PC-3 (cell line): ENCODE measurements around the gene GALNT11. TPM values are rescaled to one million over a fixed set of nuclear protein-coding genes. Genes with fewer than 3 reads are reported as not detected.

Experiments used
- ATAC-seq: fragments of 200-7000 bp; cut with Tn5 transposase; 2 replicates; pipeline ENCODE4 v1.9.1; 2020; ENCODE audit warnings: mild to moderate bottlenecking, moderate library complexity
- BruUV-seq: library from RNA; stranded (reverse); fragments of 400-500 nt; replicated peaks from 2 replicates; lab custom pipeline; 2021; lab: Mats Ljungman, UMichigan
- CTCF ChIA-PET: fragments of 300-600 bp; sonication (Branson Sonifier 250); formaldehyde crosslinking; loops from one replicate; lab custom pipeline; 2022; ENCODE audit warnings: antibody characterized with exemption; lab: Charles Lee
- POLR2A ChIA-PET: fragments of 300-600 bp; sonication (Branson Sonifier 250); formaldehyde crosslinking; loops from one replicate; lab custom pipeline; 2022; ENCODE audit warnings: antibody characterized with exemption; ENCODE audit not compliant: unreplicated experiment; lab: Charles Lee
- DNase-seq: peaks from one replicate; pipeline ENCODE4 v3.0.0-alpha.2; 2015
- H2AFZ ChIP-seq: fragments of 300-600 bp; sonication (generic); 2 replicates; pipeline ENCODE4 v1.6.0; 2016; ENCODE audit warnings: antibody characterized with exemption, low read length
- H3F3A ChIP-seq: fragments of 300-600 bp; sonication (generic); one replicate; pipeline ENCODE4 v1.6.0; 2017; ENCODE audit warnings: antibody characterized with exemption, low read length, control low read depth, mild to moderate bottlenecking; ENCODE audit not compliant: unreplicated experiment
- H3K27ac ChIP-seq: fragments of 300-600 bp; sonication (generic); 2 replicates; pipeline ENCODE4 v1.5.1; 2016; ENCODE audit warnings: mild to moderate bottlenecking, low read length
- H3K27me3 ChIP-seq: fragments of 300-600 bp; sonication (generic); 2 replicates; pipeline ENCODE4 v1.6.1; 2016; ENCODE audit warnings: low read length, mixed read lengths
- H3K36me3 ChIP-seq: fragments of 300-600 bp; sonication (generic); 2 replicates; pipeline ENCODE4 v1.6.1; 2016; ENCODE audit warnings: low read depth, mixed run types, low read length, mixed read lengths
- H3K4me1 ChIP-seq: fragments of 300-600 bp; sonication (generic); 2 replicates; pipeline ENCODE4 v1.5.1; 2016; ENCODE audit warnings: low read length; ENCODE audit not compliant: insufficient read depth
- H3K4me2 ChIP-seq: fragments of 300-600 bp; sonication (generic); 2 replicates; pipeline ENCODE4 v1.6.0; 2016; ENCODE audit warnings: low read length
- H3K4me3 ChIP-seq: fragments of 300-600 bp; sonication (generic); 2 replicates; pipeline ENCODE4 v1.5.1; 2016; ENCODE audit warnings: mild to moderate bottlenecking, low read length, mixed read lengths
- H3K79me2 ChIP-seq: fragments of 300-600 bp; sonication (generic); 2 replicates; pipeline ENCODE4 v1.6.1; 2017; ENCODE audit warnings: low read length, mixed read lengths
- H3K9ac ChIP-seq: fragments of 300-600 bp; sonication (generic); 2 replicates; pipeline ENCODE4 v1.6.0; 2016; ENCODE audit warnings: mild to moderate bottlenecking, low read length
- H3K9me2 ChIP-seq: fragments of 300-600 bp; sonication (generic); replicated peaks from 2 replicates; pipeline ENCODE4 v1.6.1; 2016; ENCODE audit warnings: mixed run types, low read length, mixed read lengths
- H3K9me3 ChIP-seq: fragments of 300-600 bp; sonication (generic); 2 replicates; pipeline ENCODE4 v1.6.1; 2016; ENCODE audit warnings: low read length, mixed read lengths
- H4K20me1 ChIP-seq: fragments of 300-600 bp; sonication (generic); 2 replicates; pipeline ENCODE4 v1.6.1; 2016; ENCODE audit warnings: low read length, mixed read lengths
- CTCF ChIP-seq: fragments of 300-600 bp; sonication (generic); conservative IDR thresholded peaks from 2 replicates; pipeline ENCODE4 v1.5.1; 2017; ENCODE audit warnings: antibody characterized with exemption, low read depth, mild to moderate bottlenecking, low read length
- EZH2 ChIP-seq: fragments of 300-600 bp; sonication (generic); IDR thresholded peaks from one replicate; pipeline ENCODE4 v1.6.1; 2017; ENCODE audit warnings: antibody characterized with exemption, mild to moderate bottlenecking, low read length; ENCODE audit not compliant: unreplicated experiment
- EZH2phosphoT487 ChIP-seq: fragments of 300-600 bp; sonication (generic); IDR thresholded peaks from 2 replicates; pipeline ENCODE4 v1.6.1; 2018; ENCODE audit warnings: mild to moderate bottlenecking, antibody characterized with exemption, low read length, borderline replicate concordance
- intact Hi-C: fragments of 100-400 bp; cut with micrococcal nuclease; formaldehyde crosslinking; loops from 2 replicates; pipeline ENCODE4 v1.9.0; 2023
- total RNA-seq: library from RNA; depleted of rRNA; stranded (reverse); fragments of >200 nt; gene quantifications from 2 replicates; pipeline ENCODE4 v1.2.3, GENCODE V29; 2014

The GALNT11 gene
- total RNA-seq, 1 experiment from 2014 or later, result 19.5 TPM

- no peak for ATAC-seq
- intact Hi-C loops, result no loop called here
Observed at GRCh38 chr7:152103066-152103465, 77.6 kb downstream of the GALNT11 start.

GRCh38 chr7:152103691-152104090, 78.2 kb downstream of the GALNT11 start:
- no peaks in the 10 kb centered on the region for H3K9me3 ChIP-seq
- no peak overlapping the region for H3K27ac ChIP-seq
- DNase-seq, result no peak
- CTCF ChIA-PET, result no interaction called here
- TF ChIP-seq CTCF (no peak), EZH2phosphoT487 (no peak), EZH2 (no peak)
- H3K4me1 ChIP-seq, result no peaks in the 10 kb centered on the region
- H3K79me2 ChIP-seq, result no peaks in the 10 kb centered on the region
- no peaks in the 10 kb centered on the region for H3K27me3 ChIP-seq
- intact Hi-C loops, result no loop called here
- H2AFZ ChIP-seq, result no peak overlapping the region
- no peak overlapping the region for H3K4me3 ChIP-seq
- H4K20me1 ChIP-seq, result no peaks in the 10 kb centered on the region
- no peaks in the 10 kb centered on the region for H3F3A ChIP-seq
- H3K9ac ChIP-seq, result no peak overlapping the region
- H3K4me2 ChIP-seq, result no peak overlapping the region
- ATAC-seq, result no peak
- POLR2A ChIA-PET, result no interaction called here
- no peaks in the 10 kb centered on the region for H3K9me2 ChIP-seq
- no peaks in the 10 kb centered on the region for H3K36me3 ChIP-seq
- no TSS peak for BruUV-seq

More at GRCh38 chr7:152103066-152103465, 77.6 kb downstream of the GALNT11 start:
- Histone ChIP-seq H2AFZ (no peak overlapping the region), H3K4me3 (no peak overlapping the region), H3K9ac (no peak overlapping the region), H3F3A (no peaks in the 10 kb centered on the region), H3K4me1 (no peaks in the 10 kb centered on the region), H4K20me1 (no peaks in the 10 kb centered on the region), H3K79me2 (no peaks in the 10 kb centered on the region), H3K36me3 (no peaks in the 10 kb centered on the region), H3K27ac (no peak overlapping the region), H3K27me3 (no peaks in the 10 kb centered on the region), H3K4me2 (no peak overlapping the region), H3K9me2 (no peaks in the 10 kb centered on the region), H3K9me3 (no peaks in the 10 kb centered on the region)
- BruUV-seq, result no TSS peak
- no peak for DNase-seq
- CTCF ChIA-PET, result no interaction called here
- POLR2A ChIA-PET, result no interaction called here
- TF ChIP-seq EZH2phosphoT487 (no peak), EZH2 (no peak), CTCF (no peak)

- H3K4me1 ChIP-seq, result no peaks in the 10 kb centered on the region
- H2AFZ ChIP-seq, result no peak overlapping the region
- H3K4me2 ChIP-seq, result no peak overlapping the region
- no peaks in the 10 kb centered on the region for H3K36me3 ChIP-seq
- TF ChIP-seq CTCF, result no peak
- TF ChIP-seq EZH2phosphoT487, result no peak
- TF ChIP-seq EZH2, result no peak
- ATAC-seq (no peak), DNase-seq (no peak)
- no peaks in the 10 kb centered on the region for H3K79me2 ChIP-seq
- no TSS peak for BruUV-seq
- intact Hi-C loops, result no loop called here
- no peak overlapping the region for H3K27ac ChIP-seq
- no peak overlapping the region for H3K4me3 ChIP-seq
- ChIA-PET POLR2A (no interaction called here), CTCF (no interaction called here)
- H3K9ac ChIP-seq, result no peak overlapping the region
- H3K9me2 ChIP-seq, result no peaks in the 10 kb centered on the region
- no peaks in the 10 kb centered on the region for H3F3A ChIP-seq
- H3K27me3 ChIP-seq, result no peaks in the 10 kb centered on the region
- H3K9me3 ChIP-seq, result no peaks in the 10 kb centered on the region
- no peaks in the 10 kb centered on the region for H4K20me1 ChIP-seq
Observed at GRCh38 chr7:152105205-152105604, 79.7 kb downstream of the GALNT11 start.
